ENCODE measurements around the gene TUBGCP6.

TUBGCP6 gene

GRCh38 chr22:50193621-50194020 lies 51.2 kb downstream of the TUBGCP6 start:
- Histone ChIP-seq H3K9me3 (ENCODE audit: control insufficient read depth, low read length) (no peaks in the 10 kb centered on the region), H3K9ac (ENCODE audit: low read length) (no peak overlapping the region), H3K4me3 (ENCODE audit: low read length) (no peak overlapping the region), H3K27me3 (replicated peaks; ENCODE audit: control insufficient read depth, insufficient read depth, low read length) (no peaks in the 10 kb centered on the region), H3K36me3 (ENCODE audit: control insufficient read depth, insufficient read depth, low read length, severe bottlenecking) (peaks cover 37% of the 10 kb centered on the region), H3K4me1 (ENCODE audit: control insufficient read depth, insufficient read depth, low read length) (peaks cover 18% of the 10 kb centered on the region)
- no peak for DNase-seq (ENCODE audit: low read depth)

DNA sequence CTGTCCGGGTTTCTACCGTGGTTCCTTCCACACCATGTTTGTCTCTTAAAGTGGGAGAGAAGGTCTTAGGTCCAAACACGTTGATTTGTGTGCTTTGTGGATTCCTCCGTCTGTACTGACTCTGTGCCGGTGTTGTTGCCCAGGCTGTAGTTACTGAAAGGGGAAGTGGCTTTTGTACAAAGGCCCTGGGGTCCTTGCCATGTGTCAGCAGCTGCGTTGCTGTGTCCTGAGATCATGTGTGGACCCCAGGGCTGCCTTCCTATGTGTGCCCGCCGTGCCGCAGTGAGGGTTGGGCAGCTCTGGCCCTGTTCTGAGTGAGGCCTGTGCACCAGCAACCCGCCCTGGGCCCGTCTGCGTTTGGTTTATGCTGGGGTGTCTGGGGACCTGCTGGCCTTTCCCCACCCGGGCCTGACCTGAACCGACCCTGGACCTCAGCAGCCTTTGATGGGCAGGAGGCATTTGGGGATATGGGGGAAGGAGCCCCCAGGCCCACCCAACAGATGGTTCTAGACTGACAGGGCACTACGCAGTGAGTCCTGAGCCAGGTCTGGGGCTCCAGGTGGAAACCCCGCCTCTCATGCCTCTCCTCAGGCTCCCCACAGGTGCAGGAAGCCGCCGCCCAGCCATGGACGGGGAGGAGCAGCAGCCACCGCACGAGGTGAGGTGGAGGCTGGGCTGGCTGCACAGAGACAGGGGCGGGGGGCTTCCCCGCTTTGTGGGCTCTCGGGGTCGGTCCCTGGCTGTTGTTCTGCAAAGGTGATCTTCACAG lies 52.2 kb downstream of the TUBGCP6 start:
- Histone ChIP-seq H3K9ac (ENCODE audit: low read length) (no peak overlapping the region), H3K36me3 (ENCODE audit: control insufficient read depth, insufficient read depth, low read length, severe bottlenecking) (peaks cover 37% of the 10 kb centered on the region), H3K4me3 (ENCODE audit: low read length) (no peak overlapping the region), H3K4me1 (ENCODE audit: control insufficient read depth, insufficient read depth, low read length) (peaks cover 18% of the 10 kb centered on the region), H3K9me3 (ENCODE audit: control insufficient read depth, low read length) (no peaks in the 10 kb centered on the region), H3K27me3 (replicated peaks; ENCODE audit: control insufficient read depth, insufficient read depth, low read length) (no peaks in the 10 kb centered on the region)
- no peak for DNase-seq (ENCODE audit: low read depth)

DNA sequence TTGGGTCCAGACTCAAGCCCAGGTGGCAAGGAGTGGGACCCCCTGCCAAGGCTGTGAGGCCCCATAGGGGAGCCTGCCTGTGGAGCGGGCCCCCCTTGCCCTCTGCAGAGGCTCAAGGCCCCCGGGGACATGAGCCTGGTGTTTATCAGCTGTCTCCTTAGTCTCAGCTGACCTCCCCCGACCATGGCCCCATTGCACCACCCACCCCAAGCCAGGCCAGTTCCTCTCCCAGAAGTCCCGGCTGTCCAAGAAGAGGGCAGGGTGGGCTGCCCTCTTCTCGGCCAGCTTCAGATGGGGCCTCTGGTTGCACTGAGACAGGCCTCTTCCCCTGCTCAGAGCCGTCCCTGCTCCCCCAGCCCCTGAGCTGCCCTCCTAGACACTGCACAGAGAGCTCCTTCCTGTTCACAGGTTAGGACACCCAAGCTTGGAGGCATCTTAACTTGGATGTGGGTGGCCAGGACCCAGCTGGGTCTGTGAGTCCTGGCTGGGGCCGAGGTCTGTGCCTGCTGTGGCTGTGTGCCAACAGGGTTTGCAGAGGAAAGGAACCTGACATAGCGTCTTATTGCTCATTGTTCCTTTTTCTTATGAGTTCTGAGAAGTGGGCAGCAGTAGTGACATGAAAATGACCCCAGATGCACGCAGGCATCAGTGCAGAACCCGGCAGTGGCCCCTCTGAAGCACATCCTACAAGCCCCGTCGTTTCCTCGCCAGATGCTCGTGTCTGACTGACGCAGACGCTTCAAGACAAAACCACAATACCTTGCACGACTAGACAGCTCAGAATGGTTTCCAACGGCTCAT lies 53.7 kb downstream of the TUBGCP6 start:
- peaks cover 30% of the 10 kb centered on the region for H3K36me3 ChIP-seq (ENCODE audit: control insufficient read depth, insufficient read depth, low read length, severe bottlenecking)
- peak overlapping the region; percentile 72 for H3K4me3 ChIP-seq (ENCODE audit: low read length)
- H3K9me3 ChIP-seq (ENCODE audit: control insufficient read depth, low read length), result no peaks in the 10 kb centered on the region
- H3K27me3 ChIP-seq (replicated peaks; ENCODE audit: control insufficient read depth, insufficient read depth, low read length), result no peaks in the 10 kb centered on the region
- DNase-seq (ENCODE audit: low read depth), result peak; percentile 45
- peak overlapping the region; percentile 73 for H3K9ac ChIP-seq (ENCODE audit: low read length)
- peaks cover 23% of the 10 kb centered on the region for H3K4me1 ChIP-seq (ENCODE audit: control insufficient read depth, insufficient read depth, low read length)

- peak; percentile 69 for DNase-seq (ENCODE audit: low read depth)
- no peaks in the 10 kb centered on the region for H3K9me3 ChIP-seq (ENCODE audit: control insufficient read depth, low read length)
- peaks cover 24% of the 10 kb centered on the region for H3K36me3 ChIP-seq (ENCODE audit: control insufficient read depth, insufficient read depth, low read length, severe bottlenecking)
- H3K27me3 ChIP-seq (replicated peaks; ENCODE audit: control insufficient read depth, insufficient read depth, low read length), result no peaks in the 10 kb centered on the region
- peak overlapping the region; percentile 73 for H3K9ac ChIP-seq (ENCODE audit: low read length)
- H3K4me1 ChIP-seq (ENCODE audit: control insufficient read depth, insufficient read depth, low read length), result peaks cover 25% of the 10 kb centered on the region
- H3K4me3 ChIP-seq (ENCODE audit: low read length), result peak overlapping the region; percentile 72
Observed at GRCh38 chr22:50190182-50190940, 54.5 kb downstream of the TUBGCP6 start.

DNA sequence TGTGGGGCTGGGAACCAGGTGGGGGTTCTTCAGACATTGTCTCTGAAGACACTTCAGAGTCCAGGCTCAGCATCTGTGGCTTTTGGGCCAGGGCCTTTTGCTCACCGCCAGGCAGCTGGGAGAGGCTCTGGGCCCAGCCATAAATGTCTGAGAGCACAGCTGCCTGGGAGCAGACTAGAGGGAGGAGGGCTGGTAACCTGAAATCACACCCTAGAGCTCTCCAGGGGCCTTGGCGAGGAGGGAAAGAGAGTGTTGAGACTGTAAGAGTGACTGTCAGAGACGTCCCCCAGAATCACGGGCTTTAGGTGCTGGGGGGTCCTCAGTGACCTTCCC lies 55.0 kb downstream of the TUBGCP6 start:
- Histone ChIP-seq H3K27me3 (replicated peaks; ENCODE audit: control insufficient read depth, insufficient read depth, low read length) (no peaks in the 10 kb centered on the region), H3K36me3 (ENCODE audit: control insufficient read depth, insufficient read depth, low read length, severe bottlenecking) (peaks cover 19% of the 10 kb centered on the region), H3K9ac (ENCODE audit: low read length) (peak overlapping the region; percentile 73), H3K9me3 (ENCODE audit: control insufficient read depth, low read length) (no peaks in the 10 kb centered on the region), H3K4me3 (ENCODE audit: low read length) (peak overlapping the region; percentile 72), H3K4me1 (ENCODE audit: control insufficient read depth, insufficient read depth, low read length) (peaks cover 27% of the 10 kb centered on the region)
- DNase-seq (ENCODE audit: low read depth), result no peak

DNA sequence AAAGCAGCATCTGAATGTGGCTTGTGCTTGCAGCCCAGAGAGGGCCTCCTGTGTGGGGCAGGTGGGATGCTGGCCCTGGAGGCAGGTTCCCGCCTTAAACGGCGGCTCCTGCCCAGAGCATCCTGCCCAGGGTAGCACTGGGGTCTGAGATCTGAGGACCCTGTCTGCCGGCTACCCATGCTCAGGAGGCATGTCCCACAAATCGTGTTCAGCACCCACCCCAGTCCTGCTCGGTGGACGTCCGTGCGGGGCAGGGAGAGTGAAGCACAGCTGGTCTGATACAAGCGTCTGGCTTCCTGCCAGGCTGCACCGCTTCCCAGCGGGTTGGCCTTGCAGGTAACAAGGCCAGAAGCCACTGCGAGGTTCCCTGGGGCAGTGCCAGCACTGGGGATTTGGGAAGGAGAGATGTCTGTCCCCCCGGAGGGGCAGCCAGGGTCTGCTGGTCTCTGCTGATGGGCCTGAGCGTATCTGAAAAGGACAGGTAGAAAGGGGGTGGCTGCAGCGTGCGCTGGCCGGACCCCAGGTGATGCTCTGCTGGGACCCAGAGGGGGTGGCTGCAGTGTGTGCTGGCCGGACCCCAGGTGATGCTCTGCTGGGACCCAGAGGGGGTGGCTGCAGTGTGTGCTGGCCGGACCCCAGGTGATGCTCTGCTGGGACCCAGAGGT lies 55.5 kb downstream of the TUBGCP6 start:
- Histone ChIP-seq H3K4me3 (ENCODE audit: low read length) (no peak overlapping the region), H3K9me3 (ENCODE audit: control insufficient read depth, low read length) (no peaks in the 10 kb centered on the region), H3K36me3 (ENCODE audit: control insufficient read depth, insufficient read depth, low read length, severe bottlenecking) (peaks cover 14% of the 10 kb centered on the region), H3K4me1 (ENCODE audit: control insufficient read depth, insufficient read depth, low read length) (peaks cover 27% of the 10 kb centered on the region), H3K9ac (ENCODE audit: low read length) (peak overlapping the region; percentile 73), H3K27me3 (replicated peaks; ENCODE audit: control insufficient read depth, insufficient read depth, low read length) (no peaks in the 10 kb centered on the region)
- no peak for DNase-seq (ENCODE audit: low read depth)

DNA sequence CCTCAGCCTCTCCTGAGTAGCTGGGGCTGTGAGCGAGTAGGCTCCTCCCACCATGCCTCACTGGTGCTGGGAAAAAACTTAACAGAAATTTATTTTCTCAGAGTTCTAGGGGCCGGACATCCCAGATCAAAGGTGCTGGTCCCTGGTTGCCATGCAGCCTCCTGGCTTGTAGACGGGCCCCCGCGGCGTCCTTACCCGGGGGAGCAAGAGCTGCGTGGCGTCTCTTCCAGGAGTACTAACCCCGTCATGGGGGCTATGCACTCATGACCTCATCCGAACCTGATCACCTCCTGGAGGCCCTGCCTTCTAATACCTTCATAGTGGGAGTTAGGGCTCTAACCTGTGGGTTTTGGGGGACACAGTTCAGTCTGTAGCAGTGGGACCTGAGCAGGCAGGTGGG lies 56.5 kb downstream of the TUBGCP6 start:
- H3K9me3 ChIP-seq (ENCODE audit: control insufficient read depth, low read length), result no peaks in the 10 kb centered on the region
- H3K36me3 ChIP-seq (ENCODE audit: control insufficient read depth, insufficient read depth, low read length, severe bottlenecking), result peaks cover 5% of the 10 kb centered on the region
- H3K4me1 ChIP-seq (ENCODE audit: control insufficient read depth, insufficient read depth, low read length), result peaks cover 29% of the 10 kb centered on the region
- DNase-seq (ENCODE audit: low read depth), result no peak
- no peaks in the 10 kb centered on the region for H3K27me3 ChIP-seq (replicated peaks; ENCODE audit: control insufficient read depth, insufficient read depth, low read length)
- no peak overlapping the region for H3K4me3 ChIP-seq (ENCODE audit: low read length)
- no peak overlapping the region for H3K9ac ChIP-seq (ENCODE audit: low read length)

DNA sequence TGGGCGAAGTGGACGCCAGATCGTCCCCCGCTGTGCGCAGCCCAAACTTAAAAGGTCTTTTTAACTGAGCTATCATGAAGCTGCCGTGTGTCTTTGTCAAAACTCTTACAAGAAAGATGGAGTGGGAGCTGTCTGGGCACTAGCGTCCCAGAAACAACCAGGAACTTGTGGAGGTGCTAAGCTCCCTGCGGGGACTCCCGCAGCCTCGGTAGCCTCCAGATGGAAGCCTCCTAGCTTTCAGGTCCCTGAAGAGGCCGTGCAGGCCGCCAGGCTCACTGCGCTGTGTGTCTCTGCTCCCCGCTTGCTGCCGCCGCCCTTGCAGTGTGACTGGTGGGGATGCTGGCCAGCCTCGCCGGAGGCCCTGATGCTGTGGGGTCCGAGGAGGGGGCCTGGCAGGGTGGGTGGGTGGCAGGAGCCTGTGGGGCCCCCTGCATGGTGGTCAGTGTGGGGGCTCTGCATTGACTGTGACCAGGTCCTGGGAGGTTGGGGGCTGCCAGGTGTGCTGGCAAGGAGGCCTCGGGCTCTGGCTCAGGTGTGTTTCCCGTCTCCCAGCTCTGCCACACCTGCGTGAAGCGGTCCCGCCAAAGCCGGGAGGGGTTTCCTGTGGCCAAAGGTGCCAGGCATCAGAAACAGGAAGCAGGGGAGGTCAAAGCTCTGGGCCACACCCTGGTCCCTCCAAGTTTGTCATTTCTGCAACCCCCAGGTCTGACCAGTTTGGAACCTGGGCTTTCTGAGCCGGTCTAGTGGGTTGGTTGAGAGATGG lies 57.9 kb downstream of the TUBGCP6 start:
- Histone ChIP-seq H3K9ac (ENCODE audit: low read length) (peak overlapping the region; percentile 88), H3K36me3 (ENCODE audit: control insufficient read depth, insufficient read depth, low read length, severe bottlenecking) (peaks cover 5% of the 10 kb centered on the region), H3K4me1 (ENCODE audit: control insufficient read depth, insufficient read depth, low read length) (peaks cover 29% of the 10 kb centered on the region), H3K27me3 (replicated peaks; ENCODE audit: control insufficient read depth, insufficient read depth, low read length) (no peaks in the 10 kb centered on the region), H3K9me3 (ENCODE audit: control insufficient read depth, low read length) (no peaks in the 10 kb centered on the region), H3K4me3 (ENCODE audit: low read length) (peak overlapping the region; percentile 75)
- peak; percentile 44 for DNase-seq (ENCODE audit: low read depth)

GRCh38 chr22:50186181-50186714 lies 58.6 kb downstream of the TUBGCP6 start:
- Histone ChIP-seq H3K4me3 (ENCODE audit: low read length) (peak overlapping the region; percentile 75), H3K9me3 (ENCODE audit: control insufficient read depth, low read length) (no peaks in the 10 kb centered on the region), H3K27me3 (replicated peaks; ENCODE audit: control insufficient read depth, insufficient read depth, low read length) (no peaks in the 10 kb centered on the region), H3K4me1 (ENCODE audit: control insufficient read depth, insufficient read depth, low read length) (peaks cover 27% of the 10 kb centered on the region), H3K36me3 (ENCODE audit: control insufficient read depth, insufficient read depth, low read length, severe bottlenecking) (peaks cover 5% of the 10 kb centered on the region), H3K9ac (ENCODE audit: low read length) (peak overlapping the region; percentile 88)
- DNase-seq (ENCODE audit: low read depth), result peak; percentile 29

DNA sequence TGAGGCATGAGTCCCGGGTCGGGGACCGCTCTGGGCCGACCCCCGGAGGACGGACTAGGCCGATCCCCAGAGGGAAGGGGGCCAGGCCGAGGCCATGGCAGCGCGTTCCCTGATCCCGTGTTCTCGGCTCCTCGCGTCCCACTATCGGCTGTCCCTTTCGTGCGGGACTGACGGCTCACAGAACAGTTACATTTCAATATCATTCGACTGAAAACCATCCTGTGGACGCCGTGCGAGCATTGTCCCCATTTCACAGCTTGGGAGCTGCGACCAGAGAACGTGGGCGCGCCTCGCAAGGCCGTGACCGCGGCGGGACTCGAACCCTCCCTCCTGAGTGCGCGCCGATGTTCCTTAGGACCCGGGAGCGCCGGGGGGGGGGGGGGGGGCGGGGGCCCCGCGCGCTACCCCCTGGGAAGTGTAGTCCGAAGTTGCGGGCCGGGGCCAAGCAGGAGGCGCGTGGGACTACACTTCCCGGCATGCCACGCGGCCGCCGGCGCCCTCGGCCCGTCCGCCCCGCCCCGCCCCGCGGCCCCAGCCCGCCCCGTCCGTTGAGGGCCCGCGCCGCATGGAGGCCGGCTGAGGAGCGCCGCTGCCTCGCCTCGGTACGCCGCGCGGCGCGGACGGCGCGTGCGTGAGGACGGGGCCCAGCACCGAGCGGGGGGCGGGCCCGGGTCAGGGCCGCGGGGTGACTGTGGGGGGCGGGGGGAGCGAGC lies 59.3 kb downstream of the TUBGCP6 start, which contains the start of gene TRABD:
Gene TRABD, plus strand, starts transcription at position 539 of the 713 bp plus-strand sequence. CDS start 7,148 bp downstream, outside the sequence.
- Histone ChIP-seq H3K27me3 (replicated peaks; ENCODE audit: control insufficient read depth, insufficient read depth, low read length) (no peaks in the 10 kb centered on the region), H3K9ac (ENCODE audit: low read length) (peak within 1 kb of the TSS; percentile 88), H3K9me3 (ENCODE audit: control insufficient read depth, low read length) (no peaks in the 10 kb centered on the region), H3K36me3 (ENCODE audit: control insufficient read depth, insufficient read depth, low read length, severe bottlenecking) (peaks cover 5% of the 10 kb centered on the region), H3K4me1 (ENCODE audit: control insufficient read depth, insufficient read depth, low read length) (peaks cover 21% of the 10 kb centered on the region), H3K4me3 (ENCODE audit: low read length) (peak within 1 kb of the TSS; percentile 80)
- DNase-seq (ENCODE audit: low read depth), result peak; percentile 97

Measured in adipocyte (in vitro differentiated cells).